Karpas-422 (cell line): ENCODE results near the gene CARMIL1. TPM values are rescaled to one million over a fixed set of nuclear protein-coding genes. Genes with fewer than 3 reads are reported as not detected.

ENCODE experiments used
- DNase-seq: peaks from one replicate; pipeline ENCODE4 v3.0.0-alpha.2; 2015
- H2AFZ ChIP-seq: fragments of 200-600 bp; sonication (generic); 2 replicates; pipeline ENCODE4 v1.6.1; 2014; ENCODE audit warnings: antibody characterized with exemption, low read length, mixed read lengths
- H3K27ac ChIP-seq: fragments of 200-600 bp; sonication (generic); 2 replicates; pipeline ENCODE4 v1.5.1; 2014; ENCODE audit warnings: mild to moderate bottlenecking, low read length, moderate library complexity
- H3K27me3 ChIP-seq: fragments of 200-600 bp; sonication (generic); 2 replicates; pipeline ENCODE4 v1.6.1; 2014; ENCODE audit warnings: low read length, mixed read lengths
- H3K36me3 ChIP-seq: fragments of 200-600 bp; sonication (generic); 2 replicates; pipeline ENCODE4 v1.6.1; 2014; ENCODE audit warnings: low read length, mixed read lengths; ENCODE audit not compliant: insufficient read depth
- H3K4me1 ChIP-seq: fragments of 200-600 bp; sonication (generic); 2 replicates; pipeline ENCODE4 v1.6.1; 2014; ENCODE audit warnings: mild to moderate bottlenecking, low read length, mixed read lengths
- H3K4me2 ChIP-seq: fragments of 200-600 bp; sonication (generic); 2 replicates; pipeline ENCODE4 v1.6.1; 2014; ENCODE audit warnings: low read length, low read depth, mild to moderate bottlenecking; ENCODE audit not compliant: poor library complexity, severe bottlenecking
- H3K4me3 ChIP-seq: fragments of 200-600 bp; sonication (generic); 2 replicates; pipeline ENCODE4 v1.5.1; 2014; ENCODE audit warnings: mild to moderate bottlenecking, antibody characterized with exemption, low read length, mixed read lengths
- H3K79me2 ChIP-seq: fragments of 200-600 bp; sonication (generic); 2 replicates; pipeline ENCODE4 v1.6.1; 2014; ENCODE audit warnings: mild to moderate bottlenecking, low read length, mixed read lengths
- H3K9ac ChIP-seq: fragments of 200-600 bp; sonication (generic); 2 replicates; pipeline ENCODE4 v1.6.0; 2014; ENCODE audit warnings: low read length
- H3K9me2 ChIP-seq: fragments of 200-600 bp; sonication (generic), shearing (Covaris generic); replicated peaks from 2 replicates; pipeline ENCODE4 v1.6.0; 2014; ENCODE audit warnings: mild to moderate bottlenecking, low read length, moderate library complexity; ENCODE audit not compliant: insufficient read depth
- H3K9me3 ChIP-seq: fragments of 300-700, 200-600 bp; sonication (generic); 2 replicates; pipeline ENCODE4 v1.6.1; 2014; ENCODE audit warnings: low read length, mixed read lengths
- H4K20me1 ChIP-seq: fragments of 200-600 bp; sonication (generic); 2 replicates; pipeline ENCODE4 v1.6.1; 2014; ENCODE audit warnings: mild to moderate bottlenecking, antibody characterized with exemption, low read length, low read depth; ENCODE audit not compliant: insufficient read depth
- total RNA-seq: library from RNA; depleted of rRNA; stranded (reverse); fragments of >200 nt; shearing (Covaris generic); gene quantifications from 2 replicates; pipeline ENCODE4 v1.2.3, GENCODE V29; 2014; ENCODE audit warnings: low replicate concordance

CARMIL1 gene
- total RNA-seq, 1 experiment from 2014 or later: 0.04 TPM

GRCh38 chr6:25642667-25643328 is 363.6 kb downstream of the CARMIL1 start:
- H3K9me3 ChIP-seq: no peaks in the 10 kb centered on the region
- H3K36me3 ChIP-seq: no peaks in the 10 kb centered on the region
- H3K9me2 ChIP-seq: no peaks in the 10 kb centered on the region
- H3K27ac ChIP-seq: no peak overlapping the region
- no peaks in the 10 kb centered on the region for H3K27me3 ChIP-seq
- no peak overlapping the region for H3K4me3 ChIP-seq
- H3K4me2 ChIP-seq: no peak overlapping the region
- no peak overlapping the region for H2AFZ ChIP-seq
- no peak for DNase-seq
- H3K9ac ChIP-seq: no peak overlapping the region
- H3K4me1 ChIP-seq: no peaks in the 10 kb centered on the region
- no peaks in the 10 kb centered on the region for H4K20me1 ChIP-seq
- no peaks in the 10 kb centered on the region for H3K79me2 ChIP-seq

- Histone ChIP-seq H3K36me3 (no peaks in the 10 kb centered on the region), H3K27me3 (no peaks in the 10 kb centered on the region), H4K20me1 (no peaks in the 10 kb centered on the region), H3K4me2 (no peak overlapping the region), H3K79me2 (no peaks in the 10 kb centered on the region), H2AFZ (no peak overlapping the region), H3K4me1 (no peaks in the 10 kb centered on the region), H3K9me2 (no peaks in the 10 kb centered on the region), H3K4me3 (no peak overlapping the region), H3K27ac (no peak overlapping the region), H3K9me3 (no peaks in the 10 kb centered on the region), H3K9ac (no peak overlapping the region)
- no peak for DNase-seq
Observed at GRCh38 chr6:25645916-25646315, 366.7 kb downstream of the CARMIL1 start.

GRCh38 chr6:25649611-25650010 is 370.4 kb downstream of the CARMIL1 start:
- Histone ChIP-seq H3K9me2 (no peaks in the 10 kb centered on the region), H4K20me1 (no peaks in the 10 kb centered on the region), H3K4me1 (no peaks in the 10 kb centered on the region), H3K9me3 (no peaks in the 10 kb centered on the region), H3K27me3 (no peaks in the 10 kb centered on the region), H3K9ac (no peak overlapping the region), H3K27ac (no peak overlapping the region), H3K79me2 (no peaks in the 10 kb centered on the region), H3K4me3 (no peak overlapping the region), H2AFZ (no peak overlapping the region), H3K36me3 (no peaks in the 10 kb centered on the region), H3K4me2 (no peak overlapping the region)
- DNase-seq: peak; percentile 32

DNA sequence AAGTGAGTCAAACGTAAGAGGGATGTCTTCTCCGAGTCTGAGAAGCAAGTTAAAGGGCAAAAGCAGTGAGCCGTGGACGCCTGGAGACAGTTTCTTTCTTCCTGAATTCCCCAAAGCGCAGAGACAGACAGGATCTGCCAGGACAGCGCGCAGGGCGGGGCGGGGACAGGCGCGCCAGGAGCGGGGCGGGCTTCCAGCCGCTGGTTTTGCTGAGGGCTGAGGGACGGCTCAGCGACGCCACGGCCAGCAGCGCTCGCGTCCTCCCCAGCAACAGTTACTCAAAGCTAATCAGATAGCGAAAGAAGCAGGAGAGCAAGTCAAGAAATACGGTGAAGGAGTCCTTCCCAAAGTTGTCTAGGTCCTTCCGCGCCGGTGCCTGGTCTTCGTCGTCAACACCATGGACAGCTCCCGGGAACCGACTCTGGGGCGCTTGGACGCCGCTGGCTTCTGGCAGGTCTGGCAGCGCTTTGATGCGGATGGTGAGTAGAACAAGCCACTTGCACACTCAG is 372.9 kb downstream of the CARMIL1 start, which contains the start of gene SCGN:
TSS of gene SCGN (plus strand) at position 209 of the 509 bp plus-strand sequence. CDS start at position 398, 189 bp downstream.
- Histone ChIP-seq H2AFZ (no peak within 1 kb of the TSS), H3K4me3 (no peak within 1 kb of the TSS), H3K9me2 (no peaks in the 10 kb centered on the region), H3K36me3 (no peaks in the 10 kb centered on the region), H3K4me2 (no peak within 1 kb of the TSS), H3K27ac (no peak within 1 kb of the TSS), H3K79me2 (no peaks in the 10 kb centered on the region), H3K4me1 (no peaks in the 10 kb centered on the region), H3K9ac (no peak within 1 kb of the TSS), H3K27me3 (no peaks in the 10 kb centered on the region), H3K9me3 (no peaks in the 10 kb centered on the region), H4K20me1 (no peaks in the 10 kb centered on the region)
- no peak for DNase-seq

DNA sequence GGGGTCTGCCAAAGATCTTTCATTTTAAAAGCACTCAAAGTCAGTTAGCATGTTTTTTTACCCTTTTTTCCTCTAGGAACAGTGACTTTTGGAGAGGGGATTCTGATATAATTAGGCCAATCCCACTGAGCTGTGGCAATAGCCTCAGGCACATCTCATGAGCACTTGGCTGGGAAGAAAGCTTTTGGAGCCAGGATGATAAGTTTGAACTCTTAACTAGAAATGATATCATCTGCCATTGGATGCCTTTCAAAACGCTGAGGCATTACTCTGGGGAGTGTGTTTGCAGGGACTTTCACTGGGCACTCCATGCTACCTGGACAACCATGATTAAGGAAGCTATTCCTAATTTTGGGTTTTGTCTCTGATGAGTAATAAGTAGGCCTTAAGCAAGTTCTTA is 376.5 kb downstream of the CARMIL1 start:
- no peaks in the 10 kb centered on the region for H3K36me3 ChIP-seq
- no peaks in the 10 kb centered on the region for H3K27me3 ChIP-seq
- no peak overlapping the region for H3K4me2 ChIP-seq
- H3K9ac ChIP-seq: no peak overlapping the region
- H4K20me1 ChIP-seq: no peaks in the 10 kb centered on the region
- H3K27ac ChIP-seq: no peak overlapping the region
- H3K4me1 ChIP-seq: no peaks in the 10 kb centered on the region
- H3K4me3 ChIP-seq: no peak overlapping the region
- H3K79me2 ChIP-seq: no peaks in the 10 kb centered on the region
- H3K9me3 ChIP-seq: no peaks in the 10 kb centered on the region
- DNase-seq: no peak
- H2AFZ ChIP-seq: no peak overlapping the region
- H3K9me2 ChIP-seq: no peaks in the 10 kb centered on the region

DNA sequence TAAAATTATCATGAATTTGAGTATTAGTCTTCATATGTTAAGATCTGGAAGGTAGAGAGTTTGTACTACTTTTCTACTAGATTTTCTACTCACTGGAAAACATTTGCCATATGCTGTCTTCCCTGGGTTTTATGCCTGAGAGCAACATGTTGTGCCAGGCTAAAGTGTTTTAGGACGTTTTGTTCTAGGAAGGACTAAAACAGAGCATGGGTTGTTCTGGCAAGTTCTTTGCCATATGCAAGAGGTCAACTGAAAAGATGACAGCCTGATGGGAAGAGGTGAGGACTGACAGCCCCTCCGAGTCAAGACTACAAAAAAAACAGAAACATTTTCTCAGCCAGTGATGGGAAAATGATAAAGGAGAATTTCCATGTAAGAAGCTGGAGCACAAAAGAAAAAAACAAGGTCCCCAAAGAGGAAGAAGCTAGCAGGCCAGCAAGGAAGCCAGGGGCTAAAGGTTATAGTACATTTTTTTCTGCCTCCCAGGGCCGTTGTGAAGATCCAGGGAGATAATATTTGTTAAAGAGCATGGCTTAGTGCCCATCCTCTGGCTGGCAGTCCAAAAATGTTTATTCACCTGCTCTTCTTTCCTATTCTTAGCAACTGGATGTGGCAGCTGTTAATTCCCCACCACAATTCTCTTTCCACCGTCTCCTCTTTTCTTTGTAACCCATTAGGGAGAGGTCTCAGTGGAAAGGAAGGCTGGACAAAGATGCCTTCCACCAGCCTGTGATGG is 380.6 kb downstream of the CARMIL1 start:
- Histone ChIP-seq H2AFZ (no peak overlapping the region), H3K4me2 (no peak overlapping the region), H3K9me3 (no peaks in the 10 kb centered on the region), H3K9me2 (no peaks in the 10 kb centered on the region), H3K27me3 (no peaks in the 10 kb centered on the region), H3K4me3 (no peak overlapping the region), H3K36me3 (no peaks in the 10 kb centered on the region), H3K79me2 (no peaks in the 10 kb centered on the region), H3K4me1 (no peaks in the 10 kb centered on the region), H3K27ac (no peak overlapping the region), H3K9ac (no peak overlapping the region), H4K20me1 (no peaks in the 10 kb centered on the region)
- no peak for DNase-seq

DNA sequence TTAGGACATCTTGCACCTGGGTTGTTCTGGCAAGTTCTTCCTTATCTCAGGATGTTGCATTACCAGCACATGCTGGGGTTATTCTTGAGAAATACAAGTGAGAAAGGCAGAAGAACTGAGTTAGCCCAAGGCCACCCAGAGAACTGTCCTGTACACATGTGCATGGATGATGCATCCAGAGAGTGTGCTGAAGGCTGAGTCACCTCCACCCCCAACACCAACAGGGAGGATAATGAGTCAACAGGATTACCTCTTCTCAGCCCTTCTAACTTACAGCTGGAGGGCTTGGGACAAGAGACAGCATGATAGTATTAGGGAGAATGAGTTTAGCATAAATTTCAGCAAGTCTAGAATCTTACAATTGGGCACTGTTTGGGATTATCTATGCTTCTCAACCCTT is 381.3 kb downstream of the CARMIL1 start:
- DNase-seq: no peak
- Histone ChIP-seq H3K9me2 (no peaks in the 10 kb centered on the region), H3K4me1 (no peaks in the 10 kb centered on the region), H3K79me2 (no peaks in the 10 kb centered on the region), H3K4me2 (no peak overlapping the region), H3K27me3 (no peaks in the 10 kb centered on the region), H4K20me1 (no peaks in the 10 kb centered on the region), H3K9me3 (no peaks in the 10 kb centered on the region), H2AFZ (no peak overlapping the region), H3K27ac (no peak overlapping the region), H3K36me3 (no peaks in the 10 kb centered on the region), H3K9ac (no peak overlapping the region), H3K4me3 (no peak overlapping the region)

GRCh38 chr6:25661129-25661779 is 382.1 kb downstream of the CARMIL1 start:
- no peaks in the 10 kb centered on the region for H3K36me3 ChIP-seq
- no peak overlapping the region for H3K9ac ChIP-seq
- no peaks in the 10 kb centered on the region for H3K27me3 ChIP-seq
- H3K79me2 ChIP-seq: no peaks in the 10 kb centered on the region
- H2AFZ ChIP-seq: no peak overlapping the region
- H3K9me2 ChIP-seq: no peaks in the 10 kb centered on the region
- H3K4me1 ChIP-seq: no peaks in the 10 kb centered on the region
- H3K4me3 ChIP-seq: no peak overlapping the region
- no peak for DNase-seq
- H3K27ac ChIP-seq: no peak overlapping the region
- no peak overlapping the region for H3K4me2 ChIP-seq
- H3K9me3 ChIP-seq: no peaks in the 10 kb centered on the region
- no peaks in the 10 kb centered on the region for H4K20me1 ChIP-seq
